HCT116 (cell line): ENCODE data around the gene PBX2. TPM values are rescaled to one million over a fixed set of nuclear protein-coding genes. Genes with fewer than 3 reads are reported as not detected.

Experiments
- ATAC-seq: fragments of 200-7000 bp; cut with Tn5 transposase; 2 replicates; pipeline ENCODE4 v1.9.1; 2020; ENCODE audit warnings: mild to moderate bottlenecking, moderate library complexity
- BruUV-seq: library from RNA; stranded (reverse); fragments of 400-500 nt; replicated peaks from 2 replicates; lab custom pipeline; 2021; lab: Mats Ljungman, UMichigan
- CTCF ChIA-PET: fragments of 300-600 bp; sonication (Branson Sonifier 250); formaldehyde crosslinking; loops from one replicate; lab custom pipeline; 2021; ENCODE audit warnings: antibody characterized with exemption; lab: Charles Lee
- POLR2A ChIA-PET: fragments of 300-600, 350-600 bp; sonication (Branson Sonifier 250); formaldehyde crosslinking; loops from one replicate; lab custom pipeline; 2021; ENCODE audit warnings: antibody characterized with exemption; lab: Charles Lee
- RAD21 ChIA-PET, 2 experiments: fragments of 300-600 bp; sonication (Branson Sonifier 250); formaldehyde crosslinking; loops; one replicate each; lab custom pipeline; 2023; ENCODE audit warnings: low total read pairs in 2 of 2; ENCODE audit not compliant: uncharacterized antibody in 2 of 2, unreplicated experiment in 2 of 2, low non-redundant PET in 1 of 2; lab: Charles Lee
- DNase-seq: peaks from one replicate; pipeline ENCODE4 v3.0.0-alpha.2; 2010; ENCODE audit warnings: low read depth, low spot score
- H2AFZ ChIP-seq: fragments of 200-600 bp; shearing (Covaris generic), sonication (generic); 2 replicates; pipeline ENCODE4 v1.6.1; 2017; ENCODE audit warnings: low read depth, mixed run types, mixed read lengths, antibody characterized with exemption, low read length; ENCODE audit not compliant: poor library complexity, severe bottlenecking
- H3K27ac ChIP-seq: 2 replicates; pipeline ENCODE4 v1.5.1; 2012; ENCODE audit warnings: low read depth, low read length
- H3K27me3 ChIP-seq: fragments of 200-600 bp; sonication (generic); 2 replicates; pipeline ENCODE4 v1.6.1; 2016; ENCODE audit warnings: mixed run types, low read length, mixed read lengths; ENCODE audit not compliant: insufficient read depth
- H3K36me3 ChIP-seq, 2 experiments: fragments of 200-500 bp in 1 of 2; fragments of 200-600 bp in 1 of 2; sonication (Bioruptor generic) in 1 of 2; sonication (generic) in 1 of 2; 2 replicates each; pipeline versions ENCODE4 v1.5.1 to v1.6.1; 2014 to 2016; ENCODE audit warnings: low read length in 2 of 2, inconsistent platforms in 1 of 2, mixed read lengths in 1 of 2, mixed run types in 1 of 2; ENCODE audit not compliant: insufficient read depth in 2 of 2, control insufficient read depth in 1 of 2
- H3K4me1 ChIP-seq, 2 experiments: fragments of 200-600 bp in 1 of 2; sonication (generic) in 1 of 2; 2 replicates each; pipeline versions ENCODE4 v1.5.1 to v1.6.1; 2012 to 2017; ENCODE audit warnings: low read length in 2 of 2, inconsistent platforms in 1 of 2, mild to moderate bottlenecking in 1 of 2, mixed read lengths in 1 of 2, mixed run types in 1 of 2, moderate library complexity in 1 of 2; ENCODE audit not compliant: insufficient read depth in 2 of 2, control insufficient read depth in 1 of 2
- H3K4me2 ChIP-seq: fragments of 200-600 bp; sonication (generic); 2 replicates; pipeline ENCODE4 v1.6.1; 2017; ENCODE audit warnings: mixed run types, low read length, mixed read lengths
- H3K4me3 ChIP-seq, 2 experiments: fragments of 200-600 bp in 1 of 2; sonication (generic) in 1 of 2; replicated peaks in 1 of 2; 2 replicates each; pipeline ENCODE4 v1.5.1; 2011 to 2016; ENCODE audit warnings: low read length in 2 of 2, control low read depth in 1 of 2, low read depth in 1 of 2, mild to moderate bottlenecking in 1 of 2, mixed read lengths in 1 of 2, mixed run types in 1 of 2
- H3K79me2 ChIP-seq: fragments of 200-600 bp; sonication (generic); 2 replicates; pipeline ENCODE4 v1.6.1; 2017; ENCODE audit warnings: mild to moderate bottlenecking, mixed run types, low read length, moderate library complexity, mixed read lengths; ENCODE audit not compliant: insufficient read depth
- H3K9ac ChIP-seq: fragments of 200-600 bp; sonication (generic); 2 replicates; pipeline ENCODE4 v1.6.1; 2016; ENCODE audit warnings: low read length, mixed read lengths
- H3K9me2 ChIP-seq: fragments of 200-600 bp; sonication (generic), shearing (Covaris generic); 2 replicates; pipeline ENCODE4 v1.6.1; 2017; ENCODE audit warnings: mixed run types, mild to moderate bottlenecking, moderate library complexity; ENCODE audit not compliant: insufficient read depth
- H3K9me3 ChIP-seq, 2 experiments: fragments of 200-500 bp in 1 of 2; fragments of 200-600 bp in 1 of 2; sonication (Bioruptor generic) in 1 of 2; sonication (generic) in 1 of 2; 2 replicates each; pipeline ENCODE4 v1.6.1; 2014 to 2017; ENCODE audit warnings: low read length in 2 of 2, mixed read lengths in 2 of 2, inconsistent platforms in 1 of 2, low read depth in 1 of 2, mild to moderate bottlenecking in 1 of 2, mixed run types in 1 of 2, moderate library complexity in 1 of 2; ENCODE audit not compliant: control insufficient read depth in 1 of 2, insufficient read depth in 1 of 2
- H4K20me1 ChIP-seq: fragments of 200-600 bp; sonication (generic), shearing (Covaris generic); 2 replicates; pipeline ENCODE4 v1.6.1; 2017; ENCODE audit warnings: mixed run types, mild to moderate bottlenecking, moderate library complexity; ENCODE audit not compliant: insufficient read depth
- ATF3 ChIP-seq: IDR thresholded peaks from 2 replicates; pipeline ENCODE4 v1.6.1; 2012
- CBX3 ChIP-seq: IDR thresholded peaks from 2 replicates; pipeline ENCODE4 v1.6.1; 2012; ENCODE audit warnings: low read depth
- EGR1 ChIP-seq: IDR thresholded peaks from 2 replicates; pipeline ENCODE4 v1.6.1; 2012; ENCODE audit warnings: low read depth
- ELF1 ChIP-seq: IDR thresholded peaks from 2 replicates; pipeline ENCODE4 v1.6.1; 2012; ENCODE audit warnings: low read depth, borderline replicate concordance
- EZH2 ChIP-seq: fragments of 200-600 bp; sonication (generic); IDR thresholded peaks from 2 replicates; pipeline ENCODE4 v1.6.1; 2017; ENCODE audit warnings: antibody characterized with exemption, mixed run types
- EZH2phosphoT487 ChIP-seq: fragments of 200-600 bp; IDR thresholded peaks from 2 replicates; pipeline ENCODE4 v1.6.1; 2018; ENCODE audit warnings: antibody characterized with exemption, borderline replicate concordance
- FOSL1 ChIP-seq: IDR thresholded peaks from 2 replicates; pipeline ENCODE4 v1.6.1; 2012; ENCODE audit warnings: low read depth
- MAX ChIP-seq: IDR thresholded peaks from 2 replicates; pipeline ENCODE4 v1.6.1; 2012
- POLR2A ChIP-seq: IDR thresholded peaks from 2 replicates; pipeline ENCODE4 v1.7.0; 2011; ENCODE audit warnings: borderline replicate concordance; ENCODE audit not compliant: insufficient read depth, insufficient read length; ENCODE audit errors: extremely low read depth
- RAD21 ChIP-seq: IDR thresholded peaks from 2 replicates; pipeline ENCODE4 v1.6.1; 2012; ENCODE audit warnings: low read depth, mild to moderate bottlenecking
- REST ChIP-seq: IDR thresholded peaks from 2 replicates; pipeline ENCODE4 v1.6.1; 2012; ENCODE audit warnings: low read depth
- SIN3A ChIP-seq: IDR thresholded peaks from 2 replicates; pipeline ENCODE4 v1.6.1; 2012; ENCODE audit warnings: low read depth
- SP1 ChIP-seq: IDR thresholded peaks from 2 replicates; pipeline ENCODE4 v1.6.1; 2012; ENCODE audit warnings: low read depth
- SRF ChIP-seq: IDR thresholded peaks from 2 replicates; pipeline ENCODE4 v1.6.1; 2012; ENCODE audit warnings: low read depth
- TCF7L2 ChIP-seq: IDR thresholded peaks from 2 replicates; pipeline ENCODE4 v1.7.0; 2011; ENCODE audit warnings: borderline replicate concordance, inconsistent platforms; ENCODE audit not compliant: insufficient read depth, insufficient read length; ENCODE audit errors: extremely low read depth
- YY1 ChIP-seq: IDR thresholded peaks from 2 replicates; pipeline ENCODE4 v1.6.1; 2011; ENCODE audit warnings: low read length, low read depth, moderate library complexity, mild to moderate bottlenecking; ENCODE audit not compliant: insufficient replicate concordance; ENCODE audit errors: extremely low read depth
- ZBTB33 ChIP-seq: IDR thresholded peaks from 2 replicates; pipeline ENCODE4 v1.6.1; 2011; ENCODE audit warnings: mild to moderate bottlenecking, low read length, moderate library complexity; ENCODE audit not compliant: insufficient replicate concordance; ENCODE audit errors: extremely low read depth
- ZFX ChIP-seq: fragments of 450-650 bp; IDR thresholded peaks from 2 replicates; pipeline ENCODE4 v1.6.1; 2017
- ZNF274 ChIP-seq: fragments of 200-500 bp; sonication (Bioruptor generic); IDR thresholded peaks from 2 replicates; pipeline ENCODE4 v1.6.1; 2014; ENCODE audit warnings: mild to moderate bottlenecking, low read depth, low read length, inconsistent platforms
- intact Hi-C: fragments of 100-400 bp; cut with micrococcal nuclease; formaldehyde crosslinking; loops from 2 replicates; pipeline ENCODE4 v1.10.0; 2022
- total RNA-seq: library from RNA; stranded (reverse); gene quantifications from one replicate; pipeline ENCODE4 v1.2.1, GENCODE V29; 2021; ENCODE audit not compliant: unreplicated experiment

The PBX2 gene
- total RNA-seq, 1 experiment from 2014 or later, result 79.0 TPM

GRCh38 chr6:32226434-32226833 is 36.4 kb upstream of the PBX2 start (continued):
- TF ChIP-seq ZBTB33 (no peak), EGR1 (no peak), EZH2phosphoT487 (no peak), SRF (no peak), POLR2A (no peak), SIN3A (no peak)
- TF ChIP-seq, all 23 proteins: peak for 0

GRCh38 chr6:32224696-32225095 is 34.7 kb upstream of the PBX2 start:
- ChIA-PET POLR2A (no interaction called here), RAD21 (no interaction called here), CTCF (no interaction called here)
- ATAC-seq (no peak), DNase-seq (no peak)
- Histone ChIP-seq H4K20me1 (no peaks in the 10 kb centered on the region), H3K9me3 (no peaks in the 10 kb centered on the region), H3K79me2 (no peaks in the 10 kb centered on the region), H2AFZ (no peak overlapping the region), H3K4me2 (no peak overlapping the region), H3K4me3 (no peak overlapping the region), H3K9me2 (no peaks in the 10 kb centered on the region), H3K9ac (no peak overlapping the region), H3K36me3 (no peaks in the 10 kb centered on the region), H3K4me1 (no peaks in the 10 kb centered on the region), H3K27ac (no peak overlapping the region), H3K27me3 (no peaks in the 10 kb centered on the region)
- no TSS peak for BruUV-seq
- intact Hi-C loops, result no loop called here
- no peak for TF ChIP-seq ELF1
- TF ChIP-seq RAD21, result no peak
- TF ChIP-seq ZBTB33, result no peak
- TF ChIP-seq REST, result no peak
- no peak for TF ChIP-seq TCF7L2
- no peak for TF ChIP-seq YY1
- no peak for TF ChIP-seq FOSL1
- TF ChIP-seq EZH2, result no peak
- TF ChIP-seq SP1, result no peak
- TF ChIP-seq SRF, result no peak
- TF ChIP-seq EGR1, result no peak
- no peak for TF ChIP-seq ZNF274
- no peak for TF ChIP-seq CBX3
- no peak for TF ChIP-seq ZFX
- TF ChIP-seq ATF3, result no peak
- TF ChIP-seq MAX, result no peak
